ENCODE data around the gene ZMYND10.

ZMYND10 gene

GRCh38 chr3:50304601-50305000, 40.9 kb downstream of the ZMYND10 start:
- H3K4me2 ChIP-seq (ENCODE audit: low read depth, low read length, poor library complexity, severe bottlenecking): no peak overlapping the region
- no peaks in the 10 kb centered on the region for H3F3A ChIP-seq (ENCODE audit: low read depth)
- no peak overlapping the region for H3K4me3 ChIP-seq (ENCODE audit: low read length, poor library complexity, severe bottlenecking)
- TF ChIP-seq CTCF (conservative IDR thresholded peaks at IDR 0.05; ENCODE audit: low read length): no peak
- TF ChIP-seq EZH2phosphoT487 (IDR thresholded peaks at IDR 0.05; ENCODE audit: borderline replicate concordance): no peak
- H2AFZ ChIP-seq (ENCODE audit: low read length): no peak overlapping the region
- no peak overlapping the region for H3K9ac ChIP-seq (ENCODE audit: low read depth, low read length, poor library complexity, severe bottlenecking)
- peaks cover 10% of the 10 kb centered on the region for H3K4me1 ChIP-seq (ENCODE audit: insufficient read depth, low read length, poor library complexity, severe bottlenecking)
- H4K20me1 ChIP-seq (ENCODE audit: insufficient read depth, low read length, poor library complexity, severe bottlenecking): no peaks in the 10 kb centered on the region
- no peaks in the 10 kb centered on the region for H3K36me3 ChIP-seq (ENCODE audit: insufficient read depth, low read length)
- H3K79me2 ChIP-seq (ENCODE audit: insufficient read depth, low read length): no peaks in the 10 kb centered on the region
- no peaks in the 10 kb centered on the region for H3K9me2 ChIP-seq (replicated peaks; ENCODE audit: low read depth, low read length)
- H3K27me3 ChIP-seq (ENCODE audit: insufficient read depth, low read length, poor library complexity, severe bottlenecking): no peaks in the 10 kb centered on the region
- H3K9me3 ChIP-seq (ENCODE audit: insufficient read depth, low read depth, low read length): no peaks in the 10 kb centered on the region

GRCh38 chr3:50303013-50303815, 42.3 kb downstream of the ZMYND10 start, which contains the start of gene HYAL1:
Gene HYAL1 (minus strand): TSS chr3:50303574. CDS start chr3:50302956, 618 bp downstream.
- TF ChIP-seq EZH2phosphoT487 (IDR thresholded peaks at IDR 0.05; ENCODE audit: borderline replicate concordance): no peak
- TF ChIP-seq CTCF (conservative IDR thresholded peaks at IDR 0.05; ENCODE audit: low read length): peak; percentile 34
- H3K36me3 ChIP-seq (ENCODE audit: insufficient read depth, low read length): no peaks in the 10 kb centered on the region
- H3K4me1 ChIP-seq (ENCODE audit: insufficient read depth, low read length, poor library complexity, severe bottlenecking): peaks cover 11% of the 10 kb centered on the region
- H3K27me3 ChIP-seq (ENCODE audit: insufficient read depth, low read length, poor library complexity, severe bottlenecking): no peaks in the 10 kb centered on the region
- no peaks in the 10 kb centered on the region for H3K9me2 ChIP-seq (replicated peaks; ENCODE audit: low read depth, low read length)
- no peak within 1 kb of the TSS for H3K4me3 ChIP-seq (ENCODE audit: low read length, poor library complexity, severe bottlenecking)
- H3K79me2 ChIP-seq (ENCODE audit: insufficient read depth, low read length): peaks cover 4% of the 10 kb centered on the region; the same call in 1 of the 2 replicates
- H3K9me3 ChIP-seq (ENCODE audit: insufficient read depth, low read depth, low read length): no peaks in the 10 kb centered on the region
- no peak within 1 kb of the TSS for H3K4me2 ChIP-seq (ENCODE audit: low read depth, low read length, poor library complexity, severe bottlenecking)
- no peak within 1 kb of the TSS for H2AFZ ChIP-seq (ENCODE audit: low read length)
- peaks cover 3% of the 10 kb centered on the region for H4K20me1 ChIP-seq (ENCODE audit: insufficient read depth, low read length, poor library complexity, severe bottlenecking)
- no peak within 1 kb of the TSS for H3K9ac ChIP-seq (ENCODE audit: low read depth, low read length, poor library complexity, severe bottlenecking)
- H3F3A ChIP-seq (ENCODE audit: low read depth): no peaks in the 10 kb centered on the region

- H3K4me3 ChIP-seq (ENCODE audit: low read length, poor library complexity, severe bottlenecking): no peak overlapping the region
- no peak overlapping the region for H2AFZ ChIP-seq (ENCODE audit: low read length)
- peaks cover 16% of the 10 kb centered on the region for H3K4me1 ChIP-seq (ENCODE audit: insufficient read depth, low read length, poor library complexity, severe bottlenecking)
- no peaks in the 10 kb centered on the region for H3K9me2 ChIP-seq (replicated peaks; ENCODE audit: low read depth, low read length)
- H3K9ac ChIP-seq (ENCODE audit: low read depth, low read length, poor library complexity, severe bottlenecking): no peak overlapping the region
- no peaks in the 10 kb centered on the region for H3K27me3 ChIP-seq (ENCODE audit: insufficient read depth, low read length, poor library complexity, severe bottlenecking)
- no peaks in the 10 kb centered on the region for H3F3A ChIP-seq (ENCODE audit: low read depth)
- peaks cover 3% of the 10 kb centered on the region for H4K20me1 ChIP-seq (ENCODE audit: insufficient read depth, low read length, poor library complexity, severe bottlenecking)
- peaks cover 13% of the 10 kb centered on the region; the same call in 1 of the 2 replicates for H3K79me2 ChIP-seq (ENCODE audit: insufficient read depth, low read length)
- no peak overlapping the region for H3K4me2 ChIP-seq (ENCODE audit: low read depth, low read length, poor library complexity, severe bottlenecking)
- no peaks in the 10 kb centered on the region for H3K36me3 ChIP-seq (ENCODE audit: insufficient read depth, low read length)
- TF ChIP-seq CTCF (conservative IDR thresholded peaks at IDR 0.05; ENCODE audit: low read length) (no peak), EZH2phosphoT487 (IDR thresholded peaks at IDR 0.05; ENCODE audit: borderline replicate concordance) (no peak)
- no peaks in the 10 kb centered on the region for H3K9me3 ChIP-seq (ENCODE audit: insufficient read depth, low read depth, low read length)
These were observed 43.2 kb downstream of the ZMYND10 start for GRCh38 chr3:50302095-50303012.
